SK-N-MC (cell line): ENCODE results near the gene TBRG4.

Source experiments
- EZH2 ChIP-seq: fragments of 200-600 bp; sonication (generic); IDR thresholded peaks from one replicate; pipeline ENCODE4 v1.6.1; 2017; ENCODE audit warnings: antibody characterized with exemption
- POLR2AphosphoS5 ChIP-seq: IDR thresholded peaks from 2 replicates; pipeline ENCODE4 v1.6.1; 2012; ENCODE audit warnings: mild to moderate bottlenecking, low read depth, low read length, borderline replicate concordance

DNA sequence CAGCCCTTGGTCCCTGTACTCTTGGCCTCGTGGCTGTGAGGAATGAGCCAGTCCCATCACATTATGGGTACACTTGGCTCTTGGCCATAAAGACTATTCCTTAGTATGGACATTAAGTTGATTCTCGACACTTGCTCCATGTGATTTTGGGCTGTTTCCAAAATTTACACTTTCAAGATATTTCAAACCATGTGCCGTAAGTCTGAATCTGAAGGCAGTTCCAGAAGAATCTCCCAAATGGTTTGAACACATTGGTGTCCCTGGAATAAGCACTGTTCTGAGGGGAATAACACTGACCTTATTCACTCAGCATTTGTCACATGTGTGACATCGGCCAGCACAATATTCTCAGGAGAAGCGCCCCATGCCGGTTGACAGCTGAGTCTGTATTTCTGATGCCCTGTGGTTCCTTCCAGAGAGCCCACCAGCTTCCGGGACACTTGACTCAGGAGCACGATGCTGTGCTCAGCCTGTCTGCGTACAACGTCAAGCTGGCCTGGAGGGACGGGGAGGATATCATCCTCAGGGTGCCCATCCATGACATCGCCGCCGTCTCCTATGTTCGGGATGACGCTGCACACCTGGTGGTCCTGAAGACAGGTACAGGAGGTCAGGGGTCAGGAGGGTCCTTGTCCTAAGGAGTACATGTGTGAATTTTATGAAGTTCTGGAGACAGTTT is 47.3 kb downstream of the TBRG4 start:
- no peak for TF ChIP-seq EZH2
- TF ChIP-seq POLR2AphosphoS5, result no peak
